Neural progenitor cell (in vitro differentiated cells): ENCODE results near the gene UGT1A7. TPM values are rescaled to one million over a fixed set of nuclear protein-coding genes. Genes with fewer than 3 reads are reported as not detected.

Experiments
- DNase-seq: peaks from one replicate; pipeline ENCODE4 v3.0.0-alpha.2; 2016; ENCODE audit warnings: low spot score
- H2AFZ ChIP-seq: fragments of 200-600 bp; sonication (generic); replicated peaks from 2 replicates; pipeline ENCODE4 v1.6.1; 2016; ENCODE audit warnings: antibody characterized with exemption
- H3F3A ChIP-seq: fragments of 200-600 bp; sonication (generic); 2 replicates; pipeline ENCODE4 v1.6.1; 2016; ENCODE audit warnings: antibody characterized with exemption, low read depth
- H3K27ac ChIP-seq: fragments of 200-600 bp; sonication (generic); 2 replicates; pipeline ENCODE4 v1.5.1; 2016; ENCODE audit warnings: mild to moderate bottlenecking
- H3K27me3 ChIP-seq: fragments of 200-600 bp; sonication (generic); 2 replicates; pipeline ENCODE4 v1.6.1; 2016; ENCODE audit warnings: mild to moderate bottlenecking, moderate library complexity
- H3K36me3 ChIP-seq: fragments of 200-600 bp; sonication (generic); 2 replicates; pipeline ENCODE4 v1.5.1; 2016
- H3K4me1 ChIP-seq: fragments of 200-600 bp; sonication (generic); 2 replicates; pipeline ENCODE4 v1.6.1; 2016; ENCODE audit warnings: mixed run types
- H3K4me2 ChIP-seq: fragments of 200-600 bp; sonication (generic); 2 replicates; pipeline ENCODE4 v1.6.1; 2016
- H3K4me3 ChIP-seq: fragments of 200-600 bp; sonication (generic); 2 replicates; pipeline ENCODE4 v1.5.1; 2016
- H3K79me2 ChIP-seq: fragments of 200-600 bp; sonication (generic); 2 replicates; pipeline ENCODE4 v1.6.1; 2016; ENCODE audit warnings: low read depth
- H3K9ac ChIP-seq: fragments of 200-600 bp; sonication (generic); 2 replicates; pipeline ENCODE4 v1.6.1; 2016
- H3K9me3 ChIP-seq: fragments of 200-600 bp; sonication (generic); 2 replicates; pipeline ENCODE4 v1.5.1; 2016; ENCODE audit warnings: low read depth
- H4K20me1 ChIP-seq: fragments of 200-600 bp; sonication (generic); 2 replicates; pipeline ENCODE4 v1.6.1; 2016; ENCODE audit warnings: low read depth
- H3K27ac Mint-ChIP-seq: 3 replicates; pipeline ENCODE4 v1.8.0; 2021; ENCODE audit warnings: mixed read lengths
- H3K27me3 Mint-ChIP-seq: 2 replicates; pipeline ENCODE4 v1.8.0; 2022; ENCODE audit warnings: low read depth, mild to moderate bottlenecking, inconsistent platforms, moderate library complexity, mixed read lengths; ENCODE audit not compliant: insufficient read depth
- H3K36me3 Mint-ChIP-seq: 3 replicates; pipeline ENCODE4 v1.8.0; 2021; ENCODE audit warnings: mixed read lengths
- H3K4me1 Mint-ChIP-seq: 3 replicates; pipeline ENCODE4 v1.8.0; 2021; ENCODE audit warnings: mixed read lengths
- H3K4me3 Mint-ChIP-seq: 3 replicates; pipeline ENCODE4 v1.8.0; 2021; ENCODE audit warnings: mild to moderate bottlenecking, moderate library complexity, mixed read lengths
- H3K9me3 Mint-ChIP-seq: 3 replicates; pipeline ENCODE4 v1.8.0; 2020; ENCODE audit warnings: mixed read lengths
- EZH2 ChIP-seq: fragments of 200-600 bp; sonication (generic); IDR thresholded peaks from 2 replicates; pipeline ENCODE4 v1.6.1; 2017; ENCODE audit warnings: antibody characterized with exemption, mild to moderate bottlenecking, moderate library complexity
- EZH2phosphoT487 ChIP-seq: fragments of 200-600 bp; sonication (generic); IDR thresholded peaks from 2 replicates; pipeline ENCODE4 v1.6.1; 2017; ENCODE audit warnings: antibody characterized with exemption
- total RNA-seq: library from RNA; depleted of rRNA; stranded (reverse); fragments of >200 nt; gene quantifications from 2 replicates; pipeline ENCODE4 v1.2.3, GENCODE V29; 2015; ENCODE audit warnings: low replicate concordance
- TF ChIP-seq, protein P1 (sequence below): fragments of 200-600 bp; sonication (generic); IDR thresholded peaks from 2 replicates; pipeline ENCODE4 v1.5.1; 2017; ENCODE audit warnings: antibody characterized with exemption, mild to moderate bottlenecking

Gene UGT1A7
- total RNA-seq, 1 donor from 2014 or later = not detected

DNA sequence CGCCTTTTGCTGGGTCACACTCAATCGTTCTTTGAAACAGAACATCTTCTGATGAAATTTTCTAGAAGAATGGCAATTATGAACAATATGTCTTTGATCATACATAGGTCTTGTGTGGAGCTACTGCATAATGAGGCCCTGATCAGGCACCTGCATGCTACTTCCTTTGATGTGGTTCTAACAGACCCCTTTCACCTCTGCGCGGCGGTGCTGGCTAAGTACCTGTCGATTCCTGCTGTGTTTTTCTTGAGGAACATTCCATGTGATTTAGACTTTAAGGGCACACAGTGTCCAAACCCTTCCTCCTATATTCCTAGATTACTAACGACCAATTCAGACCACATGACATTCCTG, 31.5 kb downstream of the UGT1A7 start:
- Histone ChIP-seq H4K20me1 (no peaks in the 10 kb centered on the region), H3K79me2 (no peaks in the 10 kb centered on the region), H3K4me1 (no peaks in the 10 kb centered on the region), H3K9ac (no peak overlapping the region), H3K4me3 (no peak overlapping the region), H2AFZ (no peak overlapping the region), H3K9me3 (no peaks in the 10 kb centered on the region), H3K27ac (no peak overlapping the region), H3K27me3 (no peaks in the 10 kb centered on the region), H3K4me2 (no peak overlapping the region), H3K36me3 (no peaks in the 10 kb centered on the region), H3F3A (no peaks in the 10 kb centered on the region)
- no peak overlapping the region for H3K27ac Mint-ChIP-seq
- no peaks in the 10 kb centered on the region for H3K36me3 Mint-ChIP-seq
- H3K4me1 Mint-ChIP-seq = peaks cover 5% of the 10 kb centered on the region
- H3K27me3 Mint-ChIP-seq = peaks cover 3% of the 10 kb centered on the region
- TF ChIP-seq, protein P1, sequence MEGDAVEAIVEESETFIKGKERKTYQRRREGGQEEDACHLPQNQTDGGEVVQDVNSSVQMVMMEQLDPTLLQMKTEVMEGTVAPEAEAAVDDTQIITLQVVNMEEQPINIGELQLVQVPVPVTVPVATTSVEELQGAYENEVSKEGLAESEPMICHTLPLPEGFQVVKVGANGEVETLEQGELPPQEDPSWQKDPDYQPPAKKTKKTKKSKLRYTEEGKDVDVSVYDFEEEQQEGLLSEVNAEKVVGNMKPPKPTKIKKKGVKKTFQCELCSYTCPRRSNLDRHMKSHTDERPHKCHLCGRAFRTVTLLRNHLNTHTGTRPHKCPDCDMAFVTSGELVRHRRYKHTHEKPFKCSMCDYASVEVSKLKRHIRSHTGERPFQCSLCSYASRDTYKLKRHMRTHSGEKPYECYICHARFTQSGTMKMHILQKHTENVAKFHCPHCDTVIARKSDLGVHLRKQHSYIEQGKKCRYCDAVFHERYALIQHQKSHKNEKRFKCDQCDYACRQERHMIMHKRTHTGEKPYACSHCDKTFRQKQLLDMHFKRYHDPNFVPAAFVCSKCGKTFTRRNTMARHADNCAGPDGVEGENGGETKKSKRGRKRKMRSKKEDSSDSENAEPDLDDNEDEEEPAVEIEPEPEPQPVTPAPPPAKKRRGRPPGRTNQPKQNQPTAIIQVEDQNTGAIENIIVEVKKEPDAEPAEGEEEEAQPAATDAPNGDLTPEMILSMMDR = no peak
- no peak for TF ChIP-seq EZH2phosphoT487
- TF ChIP-seq EZH2 = no peak
- DNase-seq = no peak
- H3K4me3 Mint-ChIP-seq = no peak overlapping the region
- H3K9me3 Mint-ChIP-seq = peaks cover 2% of the 10 kb centered on the region

DNA sequence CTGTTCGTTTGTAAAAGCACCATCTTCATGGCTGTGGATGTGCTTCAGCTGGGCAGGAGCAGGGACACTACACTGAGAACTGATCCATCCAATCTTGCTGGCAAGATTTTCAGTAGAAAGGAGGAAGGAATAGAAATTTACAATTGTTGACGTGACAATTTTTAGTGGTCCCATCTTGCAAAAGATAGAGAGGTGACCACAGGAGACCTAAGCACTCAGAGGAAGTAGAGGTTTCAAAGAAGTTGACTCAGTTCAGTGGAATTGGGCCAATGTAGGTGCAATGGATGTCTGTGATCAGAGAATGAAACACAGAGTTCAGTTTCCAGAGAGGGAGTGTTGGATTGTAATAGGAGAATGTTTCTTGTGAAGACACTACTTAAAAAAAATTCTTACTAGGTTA, 32.4 kb downstream of the UGT1A7 start:
- Histone ChIP-seq H3K79me2 (no peaks in the 10 kb centered on the region), H3K27me3 (no peaks in the 10 kb centered on the region), H2AFZ (no peak overlapping the region), H3K4me3 (no peak overlapping the region), H3K9ac (no peak overlapping the region), H4K20me1 (no peaks in the 10 kb centered on the region), H3K4me2 (no peak overlapping the region), H3F3A (no peaks in the 10 kb centered on the region), H3K27ac (no peak overlapping the region), H3K9me3 (no peaks in the 10 kb centered on the region), H3K36me3 (no peaks in the 10 kb centered on the region), H3K4me1 (no peaks in the 10 kb centered on the region)
- Mint-ChIP-seq H3K36me3 (no peaks in the 10 kb centered on the region), H3K4me1 (peaks cover 5% of the 10 kb centered on the region), H3K27me3 (peaks cover 3% of the 10 kb centered on the region), H3K9me3 (peaks cover 8% of the 10 kb centered on the region), H3K27ac (no peak overlapping the region), H3K4me3 (no peak overlapping the region)
- TF ChIP-seq, protein P1 = no peak
- no peak for TF ChIP-seq EZH2phosphoT487
- no peak for TF ChIP-seq EZH2
- DNase-seq = no peak

DNA sequence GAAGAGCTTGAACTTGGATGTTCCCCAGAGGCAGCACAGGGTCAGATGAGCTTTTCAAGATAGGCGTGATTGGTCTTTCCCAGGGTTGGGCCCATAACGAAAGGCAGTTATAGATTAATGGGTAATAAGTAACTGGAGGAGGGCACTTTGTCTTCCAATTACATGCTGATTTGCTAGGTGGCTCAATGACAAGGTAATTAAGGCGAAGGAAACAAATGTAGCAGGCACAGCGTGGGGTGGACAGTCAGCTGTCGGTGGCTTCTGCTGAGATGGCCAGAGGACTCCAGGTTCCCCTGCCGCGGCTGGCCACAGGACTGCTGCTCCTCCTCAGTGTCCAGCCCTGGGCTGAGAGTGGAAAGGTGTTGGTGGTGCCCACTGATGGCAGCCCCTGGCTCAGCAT, 36.9 kb downstream of the UGT1A7 start, which contains the start of gene UGT1A4:
TSS of gene UGT1A4 (plus strand) at position 185 of the 400 bp plus-strand sequence. CDS start at position 270, 85 bp downstream.
- no peaks in the 10 kb centered on the region for H3K36me3 ChIP-seq
- H3K9me3 ChIP-seq = no peaks in the 10 kb centered on the region
- H2AFZ ChIP-seq = no peak within 1 kb of the TSS
- H3K36me3 Mint-ChIP-seq = no peaks in the 10 kb centered on the region
- no peaks in the 10 kb centered on the region for H4K20me1 ChIP-seq
- no peak within 1 kb of the TSS for H3K4me3 ChIP-seq
- H3K9me3 Mint-ChIP-seq = peaks cover 13% of the 10 kb centered on the region
- no peaks in the 10 kb centered on the region for H3K79me2 ChIP-seq
- no peak for TF ChIP-seq EZH2phosphoT487
- TF ChIP-seq, protein P1 = no peak
- TF ChIP-seq EZH2 = no peak
- H3K27ac ChIP-seq = no peak within 1 kb of the TSS
- peaks cover 5% of the 10 kb centered on the region for H3K4me1 Mint-ChIP-seq
- H3K27ac Mint-ChIP-seq = peak within 1 kb of the TSS; percentile 36
- peaks cover 3% of the 10 kb centered on the region for H3K27me3 Mint-ChIP-seq
- H3K27me3 ChIP-seq = no peaks in the 10 kb centered on the region
- no peak for DNase-seq
- H3K4me3 Mint-ChIP-seq = no peak within 1 kb of the TSS
- peaks cover 3% of the 10 kb centered on the region for H3K4me1 ChIP-seq
- no peaks in the 10 kb centered on the region for H3F3A ChIP-seq
- H3K4me2 ChIP-seq = no peak within 1 kb of the TSS
- no peak within 1 kb of the TSS for H3K9ac ChIP-seq
